GM21423 (cell line): Measurements from ENCODE around the gene FANCI.

Source experiments
- ATAC-seq: cut with Tn5 transposase; IDR thresholded peaks from one replicate; pipeline ENCODE4 v1.9.1; 2021; ENCODE audit warnings: mild to moderate bottlenecking, moderate library complexity; ENCODE audit not compliant: unreplicated experiment

Gene FANCI

DNA sequence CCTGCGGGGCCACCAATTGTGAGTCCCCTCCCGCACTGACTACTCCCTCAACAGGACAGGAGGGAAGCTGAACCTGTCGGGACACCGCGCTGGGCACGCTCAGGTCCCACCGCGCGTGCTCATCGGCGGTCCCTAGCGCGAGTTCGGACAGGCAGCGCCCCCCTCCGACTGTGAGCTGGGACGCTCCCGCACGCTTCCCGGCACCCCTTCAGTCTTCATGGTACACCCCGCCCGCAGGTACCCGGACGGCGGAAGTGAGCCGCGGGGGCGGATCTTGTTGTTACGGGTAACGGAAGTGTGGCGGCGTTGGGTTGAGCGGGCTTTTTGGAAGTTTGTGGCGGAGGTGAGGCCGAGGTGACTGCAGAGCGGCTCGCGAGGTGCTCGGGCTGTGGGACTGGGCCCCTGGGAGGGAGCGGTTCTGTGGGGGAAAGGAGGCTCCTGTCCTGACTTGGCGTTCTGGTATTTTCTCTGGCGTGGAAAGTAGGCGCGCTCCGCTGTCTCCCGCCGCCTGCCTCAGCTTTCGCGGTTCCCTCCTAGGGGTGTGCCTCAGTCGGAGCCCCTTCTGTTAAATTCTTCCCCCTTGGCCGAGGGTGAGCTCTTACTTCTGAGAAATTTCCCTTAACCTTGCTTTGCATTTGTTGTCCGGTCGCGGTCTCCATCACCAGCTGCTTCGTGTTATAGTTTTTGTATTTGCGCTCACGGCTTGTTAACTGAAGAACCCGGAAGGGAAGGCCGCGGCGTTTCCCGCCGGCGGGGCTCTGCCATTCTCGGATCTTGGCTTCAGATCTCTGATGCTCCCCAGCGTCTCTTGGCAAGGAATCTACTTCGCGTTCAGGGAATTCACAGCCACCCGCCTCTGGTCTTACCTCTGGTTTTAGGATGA is at the start of gene FANCI:
TSS of gene FANCI (plus strand) at position 289 of the 883 bp plus-strand sequence. CDS start 3,669 bp downstream, outside the sequence.
- peak; percentile 97 for ATAC-seq

- no peak for ATAC-seq
Measured at GRCh38 chr15:89194608-89195007, 49.2 kb upstream of the FANCI start.

DNA sequence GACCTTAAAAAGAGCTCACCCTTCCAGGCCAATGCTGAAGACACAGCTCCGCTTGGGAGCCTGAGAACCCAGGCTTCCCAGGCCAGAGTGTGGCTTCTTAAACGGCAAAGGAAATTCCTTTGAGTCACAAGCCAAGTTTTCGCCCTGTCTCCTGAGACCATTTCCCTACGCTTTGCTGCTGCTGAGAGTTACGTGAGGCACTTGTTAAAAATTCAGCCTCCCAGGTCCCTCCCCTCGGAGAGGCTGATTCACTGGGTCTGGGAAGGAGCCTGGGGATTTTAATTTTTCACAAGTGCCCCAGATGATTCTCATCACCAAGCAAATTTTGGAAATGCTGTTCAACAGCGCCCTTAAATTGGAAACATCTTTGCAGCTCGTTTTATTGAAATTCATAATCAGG is 47.9 kb upstream of the FANCI start:
- no peak for ATAC-seq

GRCh38 chr15:89196241-89196640 is 47.5 kb upstream of the FANCI start:
- no peak for ATAC-seq

DNA sequence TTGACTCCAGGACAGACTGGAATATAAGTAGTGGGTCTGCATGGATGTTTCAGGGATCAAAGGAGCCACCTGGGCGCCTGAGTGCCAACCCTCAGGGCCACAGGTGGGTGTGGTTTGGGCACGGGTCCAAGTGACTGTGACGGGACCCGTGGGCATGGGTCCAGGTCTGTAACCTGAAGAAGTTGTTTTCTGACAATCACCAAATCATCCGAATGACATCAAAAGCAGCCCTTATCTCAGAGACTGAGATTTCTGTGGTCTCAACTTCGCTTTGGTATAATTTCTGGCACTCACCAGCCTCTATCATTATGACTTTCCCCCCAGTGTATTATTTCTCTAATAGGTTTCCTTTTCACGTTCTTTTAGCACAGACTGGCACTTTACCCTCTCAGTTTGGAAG is 46.8 kb upstream of the FANCI start:
- no peak for ATAC-seq

GRCh38 chr15:89197503-89197971 is 46.2 kb upstream of the FANCI start:
- ATAC-seq = no peak

DNA sequence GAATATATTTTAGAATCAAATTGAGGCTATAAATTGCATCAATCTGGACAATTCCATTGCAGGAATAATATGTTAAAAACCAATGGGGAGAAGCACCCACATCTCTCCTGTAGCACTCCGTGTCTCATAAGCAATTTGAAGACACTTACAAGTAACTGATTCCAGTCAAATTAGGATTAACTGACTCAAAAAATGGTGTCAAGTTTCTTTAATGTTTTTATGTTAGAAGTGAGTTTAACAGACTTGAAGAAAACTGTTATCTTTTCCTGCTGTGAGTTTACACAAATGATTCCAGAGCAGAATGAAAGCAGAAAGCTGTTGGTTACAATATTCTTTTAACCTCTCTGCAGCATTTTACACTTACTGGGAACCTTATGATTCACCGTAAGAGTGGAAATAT is 45.6 kb upstream of the FANCI start:
- no peak for ATAC-seq

DNA sequence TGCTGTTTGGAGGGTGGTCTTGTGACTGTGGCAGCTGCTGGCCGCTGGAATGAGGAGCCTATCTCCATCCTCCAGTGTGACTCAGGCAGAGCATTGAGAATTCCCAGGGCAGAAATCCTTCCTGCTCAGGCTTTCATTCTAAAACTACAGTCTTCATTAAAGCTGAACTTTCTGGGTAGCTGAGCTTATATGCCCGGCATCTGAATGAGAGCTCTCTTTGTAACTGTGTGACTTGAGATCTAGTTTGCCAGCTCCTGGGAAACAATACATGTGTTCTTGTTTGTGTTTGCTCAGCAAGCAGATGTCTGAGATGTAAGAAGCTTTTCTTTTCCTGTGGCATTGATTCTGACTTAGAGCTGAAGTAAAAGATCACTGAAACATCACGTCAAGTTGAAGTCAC is 44.8 kb upstream of the FANCI start:
- ATAC-seq = no peak

DNA sequence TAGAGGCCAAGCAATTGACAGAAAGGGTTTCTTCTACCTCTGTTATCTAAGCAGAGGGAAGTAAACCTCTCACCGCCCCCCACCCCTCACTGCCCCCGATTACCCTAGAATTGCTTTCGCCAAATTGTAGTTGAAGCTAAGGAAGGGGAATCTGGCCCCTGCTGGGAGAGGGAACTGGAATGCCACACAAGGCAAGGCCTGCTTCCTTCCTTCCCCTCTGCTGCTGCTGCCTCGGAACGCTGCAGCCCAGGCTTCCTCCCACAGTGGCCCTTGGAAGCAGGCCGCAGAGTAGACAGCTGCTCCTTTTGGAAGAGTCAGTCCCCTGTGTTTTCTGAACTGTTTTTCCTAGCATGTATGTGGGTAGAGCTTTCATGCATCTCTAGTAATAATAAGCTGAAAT is 44.0 kb upstream of the FANCI start:
- ATAC-seq = no peak

- ATAC-seq = no peak
Measured at GRCh38 chr15:89200182-89200581, 43.6 kb upstream of the FANCI start.

DNA sequence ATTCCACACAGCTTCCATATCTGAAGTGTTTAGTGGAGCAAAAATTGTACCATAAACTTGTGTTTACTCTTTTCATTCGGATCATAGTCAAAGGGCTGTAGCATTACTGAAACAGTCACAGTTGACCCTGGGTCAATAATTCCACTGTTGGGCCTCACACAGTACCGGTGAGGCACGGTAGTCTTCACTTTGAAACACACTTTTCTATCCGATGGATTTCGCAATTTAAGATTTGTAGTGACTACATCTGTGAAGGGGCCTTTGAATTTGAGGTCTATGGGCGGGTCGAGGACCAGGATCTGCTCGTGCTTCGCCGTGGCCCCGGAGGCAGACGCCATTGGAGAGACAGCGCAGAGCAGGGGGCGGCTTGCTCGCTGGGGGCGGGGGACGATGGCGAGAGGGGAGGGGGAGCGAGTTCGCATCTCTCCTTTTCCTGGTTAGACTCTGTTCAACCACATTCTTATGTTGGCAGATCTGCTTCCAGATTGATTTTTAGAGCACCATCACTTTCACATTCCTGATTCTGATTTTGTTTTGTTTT is 42.2 kb upstream of the FANCI start:
- no peak for ATAC-seq

DNA sequence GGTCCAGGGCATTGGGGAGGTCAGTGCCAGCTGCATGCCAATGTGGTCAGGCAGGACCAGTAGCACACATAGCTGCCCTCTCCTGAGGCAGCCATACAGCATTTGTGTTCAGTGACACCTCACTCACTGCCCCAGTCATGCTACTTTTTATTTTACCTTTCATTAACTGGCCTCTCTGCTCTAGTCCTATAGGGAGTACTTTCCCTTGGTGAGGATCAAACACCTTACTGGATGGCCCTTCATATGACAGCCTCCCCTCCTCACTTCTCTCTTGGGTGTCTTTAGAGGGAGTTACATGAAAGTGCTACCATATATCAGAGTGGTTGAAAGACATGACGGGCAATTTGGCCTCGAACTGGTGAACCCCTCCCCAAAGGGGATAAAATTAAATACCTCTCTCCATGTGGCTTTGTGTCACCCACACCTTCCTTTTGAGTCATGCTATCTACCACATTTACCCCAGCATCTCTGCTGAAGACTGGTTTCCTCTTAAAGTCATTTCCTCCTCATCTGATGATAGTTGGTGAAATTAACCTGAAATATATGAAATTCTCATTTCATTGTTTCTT is 40.0 kb upstream of the FANCI start:
- no peak for ATAC-seq

DNA sequence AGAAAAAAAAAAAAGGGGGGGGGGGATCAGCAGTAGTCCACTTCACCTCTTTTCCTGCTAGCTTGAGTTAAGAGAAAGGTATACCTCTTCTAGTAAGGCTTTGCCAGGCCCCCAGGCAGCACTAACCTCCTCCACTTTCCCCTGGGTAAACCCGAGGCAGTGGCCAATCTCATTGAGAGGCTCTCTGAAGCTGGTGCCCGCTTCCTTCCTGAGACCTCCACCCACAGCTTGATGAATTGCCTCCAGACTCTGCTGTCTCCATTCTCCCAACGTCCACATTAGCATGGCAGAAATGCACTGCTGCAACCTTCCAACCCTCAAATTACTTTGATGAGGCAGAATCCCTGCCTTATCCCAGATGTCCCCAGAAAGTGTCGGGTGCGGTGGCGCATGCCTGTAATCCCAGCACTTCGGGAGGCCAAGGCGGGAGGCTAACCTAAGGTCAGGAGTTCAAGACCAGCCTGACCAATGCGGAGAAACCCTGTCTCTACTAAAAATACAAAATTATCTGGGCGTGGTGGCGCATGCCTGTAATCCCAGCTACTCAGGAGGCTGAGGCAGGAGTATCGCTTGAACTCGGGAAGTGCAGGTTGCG is 37.7 kb upstream of the FANCI start:
- ATAC-seq = no peak

- ATAC-seq = peak; percentile 79
Measured at GRCh38 chr15:89206908-89207331, 36.9 kb upstream of the FANCI start.

GRCh38 chr15:89208256-89208655 is 35.5 kb upstream of the FANCI start:
- ATAC-seq = no peak

DNA sequence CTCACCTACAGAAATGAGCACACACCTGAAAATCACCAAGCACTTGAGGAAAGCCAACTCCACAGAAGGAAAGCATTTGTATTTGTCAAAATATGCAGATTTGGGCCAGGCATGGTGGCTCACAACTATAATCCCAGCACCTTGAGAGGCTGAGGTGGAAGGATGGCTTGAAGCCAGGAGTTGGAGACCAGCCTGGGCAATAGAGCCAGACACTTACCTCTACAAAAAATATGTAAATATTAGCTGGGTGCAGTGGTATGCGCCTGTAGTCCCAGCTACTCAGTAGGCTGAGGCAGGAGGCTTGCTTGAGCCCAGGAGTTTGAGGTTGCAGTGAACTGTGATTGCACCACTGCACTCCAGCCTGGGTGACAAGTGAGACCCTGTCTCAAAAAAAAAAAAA is 34.7 kb upstream of the FANCI start:
- no peak for ATAC-seq

- no peak for ATAC-seq
Measured at GRCh38 chr15:89211678-89212170, 32.1 kb upstream of the FANCI start.

GRCh38 chr15:89215627-89216026 is 28.2 kb upstream of the FANCI start:
- no peak for ATAC-seq

GRCh38 chr15:89217031-89217430 is 26.7 kb upstream of the FANCI start:
- no peak for ATAC-seq

DNA sequence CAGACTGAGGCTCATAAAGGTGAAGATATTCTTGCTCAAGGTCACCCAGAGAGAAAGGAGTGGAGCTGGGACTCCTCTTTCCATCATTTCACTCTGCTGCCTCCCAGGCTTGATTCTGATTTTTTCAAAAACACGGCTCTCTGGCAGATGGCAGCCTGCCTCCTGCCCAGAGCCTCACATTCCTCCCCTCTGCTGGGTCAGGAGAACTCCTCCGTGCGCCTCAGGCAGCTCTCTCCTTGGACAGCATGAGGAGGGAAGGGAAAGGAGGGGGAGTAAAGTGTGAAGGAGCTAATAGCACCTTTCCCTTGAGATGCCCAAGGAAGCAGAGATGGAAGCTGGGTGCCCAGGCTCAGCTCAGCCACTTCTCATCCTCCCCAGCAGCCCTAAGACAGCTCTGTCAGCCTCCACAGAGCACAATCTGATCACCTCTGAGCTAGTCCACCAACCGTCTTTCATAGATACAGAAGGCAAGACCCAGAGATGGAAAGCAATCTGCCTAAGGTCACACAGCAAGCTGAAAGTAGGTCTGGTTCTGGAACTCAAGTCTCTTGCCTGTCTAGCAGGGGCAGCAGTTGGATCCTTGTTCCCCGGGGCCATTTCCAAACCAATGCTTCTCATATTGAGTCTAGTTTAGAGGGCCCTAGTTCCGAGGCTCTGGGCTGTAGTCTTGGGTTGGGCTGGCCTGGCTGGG is 25.9 kb upstream of the FANCI start:
- ATAC-seq = no peak

DNA sequence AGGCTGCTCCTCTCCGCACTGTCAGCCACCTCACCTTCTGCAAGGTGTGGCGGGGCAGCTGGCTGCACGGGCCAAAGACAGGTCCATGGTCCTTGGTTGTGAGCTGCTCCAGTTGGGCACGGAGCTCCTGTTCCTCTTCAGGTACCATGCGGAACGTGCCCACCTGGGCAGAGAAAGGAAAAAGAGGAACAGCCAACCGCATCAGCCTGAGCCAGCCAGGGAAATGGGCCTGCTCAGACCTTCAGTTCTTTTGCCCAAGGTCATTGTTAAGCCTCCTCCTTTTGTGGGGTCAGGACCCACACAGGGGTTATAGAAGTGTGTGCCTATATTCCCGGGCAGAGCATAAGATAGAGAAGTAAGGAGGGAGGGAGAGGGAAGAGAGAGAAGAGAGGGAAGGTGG is 25.2 kb upstream of the FANCI start:
- ATAC-seq = no peak
